22Rv1 (cell line): ENCODE results near the gene GSKIP.
"Not testable (repeated sequence)": the region's sequence is repeated elsewhere in the genome, so short reads cannot be mapped to it uniquely, and the experiment has no call there.

Source experiments
- H3K27ac ChIP-seq: fragments of 450-650 bp; 2 replicates; pipeline ENCODE4 v1.5.1; 2017
- ZFX ChIP-seq: fragments of 450-650 bp; IDR thresholded peaks from 2 replicates; pipeline ENCODE4 v1.6.1; 2017; ENCODE audit warnings: antibody characterized with exemption, borderline replicate concordance
- TF ChIP-seq, protein P1 (sequence below): fragments of 450-650 bp; IDR thresholded peaks from 2 replicates; pipeline ENCODE4 v1.5.1; 2017; ENCODE audit warnings: mild to moderate bottlenecking

Gene GSKIP, protein sequence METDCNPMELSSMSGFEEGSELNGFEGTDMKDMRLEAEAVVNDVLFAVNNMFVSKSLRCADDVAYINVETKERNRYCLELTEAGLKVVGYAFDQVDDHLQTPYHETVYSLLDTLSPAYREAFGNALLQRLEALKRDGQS

DNA sequence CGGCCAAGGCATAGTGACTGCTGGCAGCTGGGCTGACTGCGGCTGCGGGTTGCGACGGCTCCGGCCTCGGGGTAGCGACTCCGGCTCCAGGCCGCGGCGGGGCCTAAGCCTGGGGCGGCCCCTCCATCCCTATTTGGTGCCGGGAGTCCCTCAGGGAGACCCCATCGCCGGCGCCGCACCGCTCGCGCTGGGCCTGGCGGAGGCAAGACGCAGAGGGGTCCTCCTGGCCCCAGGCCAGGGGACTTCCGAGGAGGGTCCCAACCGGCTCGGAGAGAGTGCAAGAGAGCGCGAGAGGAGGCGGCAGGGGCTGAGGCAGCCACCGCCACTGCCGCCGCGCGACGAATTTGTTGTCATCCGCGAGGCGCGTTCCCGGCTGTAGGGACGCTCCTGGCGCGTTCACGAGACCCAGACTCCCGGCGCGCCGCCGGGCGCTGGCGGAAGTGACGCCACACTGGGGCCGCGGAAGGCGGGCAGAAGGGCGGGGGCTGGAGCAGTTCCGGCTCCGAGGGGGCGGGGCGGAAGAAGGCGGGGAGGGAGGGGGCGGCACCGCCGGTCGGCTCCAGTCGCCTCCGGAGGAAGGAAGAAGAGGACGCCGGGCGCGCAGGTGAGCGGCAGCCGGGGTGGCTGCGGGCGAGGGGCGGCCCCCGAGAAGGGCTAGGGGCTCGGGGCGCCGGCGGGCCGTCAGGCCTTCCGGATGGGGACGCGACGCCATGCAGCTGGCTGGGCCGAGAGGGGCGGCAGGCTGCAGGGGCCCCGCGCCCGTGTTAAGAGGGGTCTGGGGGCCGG lies at the start of gene GSKIP, which contains the start of gene ATG2B:
Gene GSKIP (plus strand): TSS at position 562 of the 786 bp plus-strand sequence. CDS start 18,722 bp downstream, outside the sequence.
Gene ATG2B (minus strand): TSS at position 377 of the 786 bp plus-strand sequence. CDS start 365 bp downstream, at position 12.
- H3K27ac ChIP-seq, result peak within 1 kb of the TSS; percentile 79
- TF ChIP-seq, protein P1, sequence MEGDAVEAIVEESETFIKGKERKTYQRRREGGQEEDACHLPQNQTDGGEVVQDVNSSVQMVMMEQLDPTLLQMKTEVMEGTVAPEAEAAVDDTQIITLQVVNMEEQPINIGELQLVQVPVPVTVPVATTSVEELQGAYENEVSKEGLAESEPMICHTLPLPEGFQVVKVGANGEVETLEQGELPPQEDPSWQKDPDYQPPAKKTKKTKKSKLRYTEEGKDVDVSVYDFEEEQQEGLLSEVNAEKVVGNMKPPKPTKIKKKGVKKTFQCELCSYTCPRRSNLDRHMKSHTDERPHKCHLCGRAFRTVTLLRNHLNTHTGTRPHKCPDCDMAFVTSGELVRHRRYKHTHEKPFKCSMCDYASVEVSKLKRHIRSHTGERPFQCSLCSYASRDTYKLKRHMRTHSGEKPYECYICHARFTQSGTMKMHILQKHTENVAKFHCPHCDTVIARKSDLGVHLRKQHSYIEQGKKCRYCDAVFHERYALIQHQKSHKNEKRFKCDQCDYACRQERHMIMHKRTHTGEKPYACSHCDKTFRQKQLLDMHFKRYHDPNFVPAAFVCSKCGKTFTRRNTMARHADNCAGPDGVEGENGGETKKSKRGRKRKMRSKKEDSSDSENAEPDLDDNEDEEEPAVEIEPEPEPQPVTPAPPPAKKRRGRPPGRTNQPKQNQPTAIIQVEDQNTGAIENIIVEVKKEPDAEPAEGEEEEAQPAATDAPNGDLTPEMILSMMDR, result no peak
- TF ChIP-seq ZFX, result no peak

DNA sequence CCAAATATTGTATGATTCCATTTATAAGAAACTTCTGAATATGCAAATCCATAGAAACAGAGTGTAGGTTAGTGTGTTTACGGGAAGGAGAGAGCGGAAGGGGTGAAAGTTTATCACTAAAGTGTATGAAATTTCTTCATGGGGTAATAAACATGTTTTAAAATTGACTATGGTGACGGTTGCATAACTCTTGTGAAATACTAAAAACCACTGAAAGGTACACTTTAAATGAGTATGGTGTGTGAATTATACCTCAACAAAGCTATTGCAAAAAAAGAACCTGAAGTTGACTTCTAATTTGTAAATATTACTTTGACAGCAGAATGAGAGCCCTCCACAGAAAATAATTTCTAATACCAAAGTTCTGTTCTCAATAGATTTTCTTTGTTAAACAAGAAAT lies 47.2 kb upstream of the GSKIP start:
- TF ChIP-seq, protein P1, result no peak
- TF ChIP-seq ZFX, result no peak
- H3K27ac ChIP-seq, result no peak overlapping the region

DNA sequence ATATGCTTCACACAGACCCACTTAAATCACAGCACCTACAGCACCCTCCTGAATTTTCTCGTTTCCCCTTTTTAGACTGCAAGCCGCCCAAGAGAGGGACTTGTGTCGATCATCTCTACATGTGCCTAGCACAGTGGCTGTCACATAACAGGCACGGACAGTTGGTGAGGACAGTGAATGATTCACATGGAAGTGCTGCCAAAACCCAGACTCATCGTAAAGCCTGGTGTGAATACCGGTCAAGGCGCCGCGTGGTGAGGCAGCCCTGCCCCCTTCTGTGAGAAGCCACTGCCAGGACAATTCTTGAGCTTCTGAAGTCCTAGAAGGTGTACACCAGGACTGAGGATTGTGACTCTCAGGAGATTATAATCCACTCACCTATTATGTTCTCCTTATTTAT lies 44.5 kb upstream of the GSKIP start:
- no peak overlapping the region for H3K27ac ChIP-seq
- TF ChIP-seq, protein P1, result no peak
- no peak for TF ChIP-seq ZFX

DNA sequence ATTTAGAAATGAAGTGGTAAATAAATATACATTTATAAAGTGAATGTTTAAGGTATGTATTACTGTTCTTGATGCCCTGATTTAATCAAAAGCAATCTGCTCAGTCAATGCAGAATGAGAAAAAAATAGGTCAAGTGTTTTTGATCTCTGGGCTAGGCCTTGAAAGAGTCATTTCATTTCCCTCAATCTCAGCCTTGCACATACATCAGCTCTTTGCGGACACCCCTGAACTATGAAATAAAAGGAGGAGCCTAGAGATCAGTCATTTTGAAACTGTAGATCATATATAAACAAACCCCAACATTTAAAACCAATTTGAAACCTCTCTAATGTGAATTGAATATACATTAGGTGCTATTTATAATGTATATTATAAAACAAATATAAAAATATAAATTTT lies 42.7 kb upstream of the GSKIP start:
- no peak overlapping the region for H3K27ac ChIP-seq
- TF ChIP-seq, protein P1, result no peak
- TF ChIP-seq ZFX, result no peak

DNA sequence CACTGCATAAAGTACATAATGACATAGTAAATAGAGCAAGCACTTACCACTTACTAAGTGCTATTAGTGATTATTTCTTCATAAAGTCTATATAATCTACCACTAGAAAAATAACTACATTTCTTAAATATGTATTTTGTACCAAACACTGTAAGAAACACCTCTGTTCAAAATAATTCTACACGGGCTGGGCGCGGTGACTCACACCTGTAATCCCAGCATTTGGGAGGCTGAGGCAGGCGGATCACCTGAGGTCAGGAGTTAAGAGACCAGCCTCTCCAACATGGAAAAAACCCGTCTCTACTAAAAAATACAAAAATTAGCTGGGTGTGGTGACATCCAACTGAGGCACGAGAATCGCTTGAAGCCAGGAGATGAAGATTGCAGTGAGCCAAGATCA lies 39.1 kb upstream of the GSKIP start:
- no peak overlapping the region for H3K27ac ChIP-seq
- TF ChIP-seq ZFX, result no peak

DNA sequence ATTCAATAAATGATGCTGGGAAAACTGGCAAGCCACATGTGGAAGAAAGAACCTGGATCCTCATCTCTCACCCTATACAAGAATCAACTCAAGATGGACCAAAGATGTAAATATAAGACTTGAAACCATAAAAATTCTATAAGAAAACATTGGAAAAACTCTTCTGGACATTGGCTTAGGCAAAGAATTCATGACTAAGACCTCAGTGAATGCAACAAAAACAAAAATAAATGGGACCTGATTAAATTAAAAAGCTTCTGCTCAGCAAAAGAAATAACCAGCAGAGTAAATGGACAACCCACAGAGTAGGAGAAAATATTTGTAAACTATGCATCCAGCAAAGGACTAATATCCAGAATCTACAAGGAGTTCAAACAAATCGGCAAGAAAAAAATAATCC lies 24.8 kb upstream of the GSKIP start:
- no peak overlapping the region for H3K27ac ChIP-seq
- TF ChIP-seq, protein P1, result no peak
- TF ChIP-seq ZFX, result no peak

DNA sequence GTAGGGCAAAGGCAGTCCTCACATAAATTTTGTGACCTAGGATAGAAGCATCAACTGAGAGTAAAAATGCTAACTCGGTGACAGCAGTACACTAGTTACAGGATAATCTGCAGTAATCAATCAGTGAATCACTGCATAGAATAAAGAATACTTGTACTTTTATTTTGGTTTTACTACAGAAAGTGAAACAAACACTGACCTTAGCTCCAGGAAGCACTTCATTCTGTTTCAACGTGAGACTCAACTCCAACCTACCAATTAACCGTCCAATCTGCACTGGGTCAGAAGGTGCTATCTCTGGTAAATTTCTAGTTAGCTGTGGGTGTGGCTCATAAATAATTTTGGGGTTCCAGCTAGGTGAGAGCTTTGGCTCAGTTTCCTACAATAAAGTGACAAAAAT lies 22.0 kb upstream of the GSKIP start:
- H3K27ac ChIP-seq, result no peak overlapping the region
- TF ChIP-seq ZFX, result no peak
- TF ChIP-seq, protein P1, result no peak

DNA sequence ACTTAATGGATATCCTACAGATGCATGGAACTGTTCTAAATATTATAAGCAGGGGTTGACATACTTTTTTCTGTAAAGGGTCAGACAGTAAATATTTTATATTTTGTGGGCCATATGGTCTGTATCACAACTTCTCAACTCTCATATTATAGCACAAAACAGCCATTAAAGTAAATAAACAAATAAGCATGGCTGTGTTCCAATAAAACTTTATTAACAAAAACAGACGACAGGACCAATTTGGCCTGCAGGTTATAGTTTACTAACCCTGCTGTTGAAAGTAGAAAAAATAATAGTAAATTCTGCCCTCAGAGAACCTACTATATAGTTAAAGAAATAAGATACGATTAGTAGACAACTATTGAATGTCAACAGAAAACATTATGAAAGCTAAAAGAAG lies 17.7 kb upstream of the GSKIP start:
- no peak for TF ChIP-seq ZFX
- TF ChIP-seq, protein P1, result no peak
- no peak overlapping the region for H3K27ac ChIP-seq

DNA sequence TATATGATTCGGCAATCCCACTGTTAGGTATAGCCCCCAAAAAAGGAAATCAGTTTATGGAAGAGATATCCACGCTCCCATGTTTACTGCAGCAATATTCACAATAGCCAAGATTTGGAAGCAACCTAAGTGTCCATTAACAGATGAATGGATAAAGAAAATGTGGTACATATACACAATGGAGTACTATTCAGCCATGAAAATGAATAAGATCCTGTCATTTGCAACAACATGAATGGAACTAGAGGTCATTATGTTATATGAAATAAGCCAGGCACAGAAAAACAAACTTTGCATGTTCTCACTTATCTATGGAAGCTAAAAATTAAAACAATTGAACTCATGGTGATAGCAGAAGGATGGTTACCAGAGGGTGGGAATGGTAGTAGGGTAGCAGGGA lies 15.4 kb upstream of the GSKIP start:
- H3K27ac ChIP-seq, result not testable (repeated sequence)
